CD4-positive, alpha-beta T cell (primary cell): ENCODE measurements around the gene GPRIN1. TPM values are rescaled to one million over a fixed set of nuclear protein-coding genes. Genes with fewer than 3 reads are reported as not detected.

Experiments
- ATAC-seq: fragments of 200-7000 bp; cut with Tn5 transposase; one replicate; pipeline ENCODE4 v1.10.0; 2022; ENCODE audit warnings: mild to moderate bottlenecking; ENCODE audit not compliant: poor library complexity
- CTCF ChIA-PET: fragments of 350-600 bp; sonication (Branson Sonifier 250); formaldehyde crosslinking; loops from one replicate; lab custom pipeline; 2021; ENCODE audit warnings: antibody characterized with exemption, inconsistent platforms; lab: Charles Lee
- POLR2A ChIA-PET: fragments of 350-600 bp; sonication (Branson Sonifier 250); formaldehyde crosslinking; loops from one replicate; lab custom pipeline; 2021; ENCODE audit warnings: antibody characterized with exemption, inconsistent platforms; lab: Charles Lee
- DNase-seq, 14 experiments: peaks; one replicate each; pipeline ENCODE4 v3.0.0-alpha.2; 2013 to 2020; ENCODE audit warnings: mixed read lengths in 2 of 14
- H3K27ac ChIP-seq, 2 donors: one replicate each; pipeline versions ENCODE4 v1.5.1 to v1.7.0; 2013; ENCODE audit warnings: low read length in 2 of 2, low read depth in 1 of 2, mild to moderate bottlenecking in 1 of 2
- H3K27me3 ChIP-seq, 2 experiments: 1 replicate in 1 of 2; 2 replicates in 1 of 2; pipeline versions ENCODE4 v1.6.1 to v1.7.0; 2013; ENCODE audit warnings: low read length in 2 of 2, control low read depth in 1 of 2, mild to moderate bottlenecking in 1 of 2, moderate library complexity in 1 of 2; ENCODE audit not compliant: insufficient read depth in 2 of 2, control insufficient read depth in 1 of 2
- H3K36me3 ChIP-seq: one replicate; pipeline ENCODE4 v1.6.1; 2013; ENCODE audit warnings: low read length, control low read depth; ENCODE audit not compliant: insufficient read depth
- H3K4me1 ChIP-seq: one replicate; pipeline ENCODE4 v1.6.1; 2013; ENCODE audit warnings: low read length, control low read depth; ENCODE audit not compliant: insufficient read depth
- H3K4me3 ChIP-seq: one replicate; pipeline ENCODE4 v1.5.1; 2013; ENCODE audit warnings: mild to moderate bottlenecking, low read length, moderate library complexity
- H3K9me3 ChIP-seq, 2 experiments: 1 replicate in 1 of 2; 2 replicates in 1 of 2; pipeline versions ENCODE4 v1.6.1 to v1.7.0; 2013; ENCODE audit warnings: low read length in 2 of 2, mild to moderate bottlenecking in 2 of 2, control low read depth in 1 of 2, moderate library complexity in 1 of 2; ENCODE audit not compliant: control insufficient read depth in 1 of 2, insufficient read depth in 1 of 2
- H3K27ac Mint-ChIP-seq: one replicate; pipeline ENCODE4 v1.8.0; 2020; ENCODE audit warnings: mixed read lengths
- H3K27me3 Mint-ChIP-seq: one replicate; pipeline ENCODE4 v1.8.0; 2021; ENCODE audit warnings: mixed read lengths
- H3K36me3 Mint-ChIP-seq: one replicate; pipeline ENCODE4 v1.8.0; 2021; ENCODE audit warnings: low read depth, mixed read lengths
- H3K4me1 Mint-ChIP-seq: one replicate; pipeline ENCODE4 v1.8.0; 2021; ENCODE audit warnings: low read depth, mixed read lengths
- H3K4me3 Mint-ChIP-seq: one replicate; pipeline ENCODE4 v1.8.0; 2020; ENCODE audit warnings: mild to moderate bottlenecking, mixed read lengths
- H3K9me3 Mint-ChIP-seq: one replicate; pipeline ENCODE4 v1.8.0; 2020; ENCODE audit warnings: mixed read lengths
- CTCF ChIP-seq: fragments of 200-600 bp; IDR thresholded peaks from one replicate; pipeline ENCODE4 v1.8.0; 2022; ENCODE audit warnings: antibody characterized with exemption, mild to moderate bottlenecking
- intact Hi-C, 2 experiments: fragments of 100-400 bp; cut with DNase I in 1 of 2; cut with micrococcal nuclease in 1 of 2; formaldehyde crosslinking; loops; one replicate each; pipeline versions ENCODE4 v1.15.1 to v1.9.0; 2023 to 2025; cut with DNase I, micrococcal nuclease
- total RNA-seq, 174 experiments: library from RNA in 2 of 174; stranded (reverse) in 2 of 174; gene quantifications; one replicate each; pipeline ENCODE4 v1.2.3 and lab custom pipeline; 2021 to 2026

The GPRIN1 gene
- total RNA-seq, 2 experiments from 2014 or later = 0.22 to 0.36 TPM

GRCh38 chr5:176650354-176650884 lies 40.5 kb upstream of the GPRIN1 start:
- TF ChIP-seq CTCF = no peak
- H3K4me3 Mint-ChIP-seq = no peak overlapping the region
- ATAC-seq = no peak
- no peak overlapping the region for H3K4me3 ChIP-seq
- CTCF ChIA-PET = interaction anchor here (4.3 kb wide), 1 partner anchor 9 kb away, joined by 43 read pairs; no protein-coding TSS in a partner anchor
- H3K27ac ChIP-seq = no peak overlapping the region
- peaks cover 68% of the 10 kb centered on the region for H3K4me1 Mint-ChIP-seq
- peaks cover 77% of the 10 kb centered on the region for H3K4me1 ChIP-seq
- no peaks in the 10 kb centered on the region for H3K27me3 ChIP-seq
- H3K9me3 ChIP-seq = no peaks in the 10 kb centered on the region
- H3K36me3 ChIP-seq = peaks cover 10% of the 10 kb centered on the region
- H3K9me3 Mint-ChIP-seq = no peaks in the 10 kb centered on the region
- no peaks in the 10 kb centered on the region for H3K27me3 Mint-ChIP-seq
- POLR2A ChIA-PET = no interaction called here
- no peak for DNase-seq
- peak overlapping the region; percentile 68 for H3K27ac Mint-ChIP-seq
- peaks cover 13% of the 10 kb centered on the region for H3K36me3 Mint-ChIP-seq
- intact Hi-C loops = no loop called here

GRCh38 chr5:176648474-176649194 lies 38.7 kb upstream of the GPRIN1 start:
- H3K4me3 ChIP-seq = peak overlapping the region; percentile 71
- no peaks in the 10 kb centered on the region for H3K27me3 ChIP-seq
- H3K36me3 Mint-ChIP-seq = peaks cover 6% of the 10 kb centered on the region
- H3K9me3 Mint-ChIP-seq = no peaks in the 10 kb centered on the region
- H3K27ac ChIP-seq = peak overlapping the region; percentile 54 to 64
- peaks cover 8% of the 10 kb centered on the region for H3K36me3 ChIP-seq
- peak overlapping the region; percentile 68 for H3K27ac Mint-ChIP-seq
- peak in 7 of 14 experiments; percentile 19 to 64 (median 43) for DNase-seq
- ChIA-PET CTCF (interaction anchor here (1.3 to 4.3 kb wide), 3 partner anchors 8 to 232 kb away, joined by 3 to 43 read pairs (median 5); partner anchors contain the start of gene CLTB), POLR2A (interaction anchor here (1.4 to 4.4 kb wide), 3 partner anchors 11 to 111 kb away, joined by 4 to 52 read pairs (median 9); partner anchors contain the start of gene RNF44)
- ATAC-seq = peak; percentile 7
- peaks cover 66% of the 10 kb centered on the region for H3K4me1 ChIP-seq
- intact Hi-C loops = loop anchor here in 1 of 2 experiments (2.0 to 10.0 kb wide), 5 partner anchors 106 to 1556 kb away; partner anchors contain the start of genes FAF2, HNRNPAB and UIMC1
- TF ChIP-seq CTCF = no peak
- H3K9me3 ChIP-seq = no peaks in the 10 kb centered on the region
- peak overlapping the region; percentile 52 for H3K4me3 Mint-ChIP-seq
- H3K27me3 Mint-ChIP-seq = no peaks in the 10 kb centered on the region
- peaks cover 70% of the 10 kb centered on the region for H3K4me1 Mint-ChIP-seq

DNA sequence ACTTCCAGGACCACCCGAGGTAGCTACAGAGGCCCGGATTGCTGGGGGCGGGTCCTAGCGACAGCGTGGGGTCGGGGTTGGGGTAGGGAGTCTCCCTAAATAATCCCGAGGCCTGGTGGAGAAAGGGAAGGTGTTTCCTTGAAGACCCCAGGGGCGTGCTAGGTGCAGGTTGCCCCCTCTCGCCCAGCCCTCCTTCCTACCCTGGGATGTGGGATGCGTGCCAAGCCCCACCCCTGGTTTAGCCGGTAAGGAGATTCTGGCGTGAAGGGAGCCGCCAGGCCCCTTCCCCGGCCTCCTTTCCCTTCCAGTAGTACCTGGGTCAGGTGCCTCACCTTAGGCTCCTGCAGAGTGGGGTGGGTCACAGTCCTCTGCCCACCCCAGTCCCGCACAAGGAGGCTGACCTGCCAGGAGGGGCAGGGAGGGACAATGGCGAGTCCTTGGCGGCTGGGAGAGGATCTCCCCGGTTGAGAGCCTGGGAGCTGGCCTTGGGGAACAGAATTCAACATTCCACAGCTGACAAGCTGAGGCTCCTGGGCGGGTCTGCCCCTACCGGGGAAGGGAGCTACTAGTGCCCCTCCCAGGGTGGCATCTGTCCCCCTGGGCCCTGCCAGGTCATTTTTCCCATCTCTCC lies 38.0 kb upstream of the GPRIN1 start:
- no peaks in the 10 kb centered on the region for H3K9me3 ChIP-seq
- H3K4me1 ChIP-seq = peaks cover 59% of the 10 kb centered on the region
- Mint-ChIP-seq H3K9me3 (no peaks in the 10 kb centered on the region), H3K4me1 (peaks cover 63% of the 10 kb centered on the region), H3K27me3 (no peaks in the 10 kb centered on the region), H3K36me3 (no peaks in the 10 kb centered on the region), H3K4me3 (peak overlapping the region; percentile 52), H3K27ac (peak overlapping the region; percentile 68)
- H3K27ac ChIP-seq = peak overlapping the region; percentile 54 to 64
- POLR2A ChIA-PET = interaction anchor here (1.4 to 4.4 kb wide), 5 partner anchors 11 to 287 kb away, joined by 3 to 52 read pairs (median 8); partner anchors contain the start of genes KIAA1191 and RNF44
- CTCF ChIA-PET = interaction anchor here (1.3 to 4.3 kb wide), 4 partner anchors 9 to 231 kb away, joined by 3 to 43 read pairs (median 5); partner anchors contain the start of genes CLTB and FAF2
- DNase-seq (peak in 4 of 14 experiments; percentile 19 to 56 (median 34)), ATAC-seq (no peak)
- TF ChIP-seq CTCF = no peak
- H3K27me3 ChIP-seq = no peaks in the 10 kb centered on the region
- H3K4me3 ChIP-seq = peak overlapping the region; percentile 71
- intact Hi-C loops = loop anchor here in 1 of 2 experiments (2.0 to 10.0 kb wide), 6 partner anchors 35 to 1557 kb away; partner anchors contain the start of genes FAF2, HNRNPAB and UIMC1
- H3K36me3 ChIP-seq = peaks cover 6% of the 10 kb centered on the region
